ENCODE data around the gene CBX3. TPM values are rescaled to one million over a fixed set of nuclear protein-coding genes. Genes with fewer than 3 reads are reported as not detected.
"Not testable (repeated sequence)": the region's sequence is repeated elsewhere in the genome, so short reads cannot be mapped to it uniquely, and the experiment has no call there.

Gene CBX3
- polyA plus RNA-seq, 4 donors = 145 to 184 (median 179) TPM

DNA sequence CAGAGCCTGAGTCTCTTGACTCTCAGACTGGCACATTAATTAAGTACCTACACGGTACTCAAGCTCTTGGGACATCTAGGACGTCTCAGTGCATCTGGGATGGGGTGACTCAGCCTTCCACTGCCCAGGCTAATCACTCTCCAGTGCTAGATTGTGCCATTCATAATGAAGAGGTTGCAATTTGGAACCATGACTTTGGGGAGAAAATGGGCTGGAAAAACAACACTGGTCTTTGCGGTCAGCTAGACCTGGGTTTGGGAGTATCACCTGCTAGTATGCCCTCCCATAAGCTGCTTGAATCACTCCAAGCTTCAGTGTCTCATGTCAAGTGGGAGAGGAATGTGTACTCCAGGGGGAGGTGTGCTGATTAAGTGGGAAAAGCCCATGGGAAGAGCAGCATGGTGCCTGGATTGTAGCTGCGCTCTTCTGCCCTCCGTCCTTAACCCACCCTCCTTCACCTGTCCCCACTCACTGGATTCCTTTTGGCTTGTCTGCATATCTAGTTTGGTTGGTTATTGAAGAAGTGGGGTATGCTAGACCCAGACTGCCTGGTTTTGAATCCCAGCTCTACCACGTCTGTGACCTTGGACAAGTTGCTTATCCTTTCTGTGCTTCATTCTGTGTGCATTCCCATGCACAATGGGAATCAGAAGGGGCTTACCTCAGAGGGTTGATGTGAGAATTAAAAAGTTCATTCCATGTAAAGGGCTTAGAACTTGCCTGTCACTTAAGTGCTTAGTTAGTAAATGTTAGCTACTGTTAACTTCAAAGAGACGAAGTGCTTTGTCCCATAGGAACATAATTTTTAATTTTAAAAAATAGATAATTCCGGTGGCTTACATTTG lies 45.8 kb upstream of the CBX3 start:
- no peak for FAIRE-seq
- 43 to 49% (median 47%) methylated on average over 8 of the region's 8 CpGs for WGBS, 3 donors
- no peaks in the 10 kb centered on the region for H3K9me3 ChIP-seq (ENCODE audit: control insufficient read depth in 2 of 2, insufficient read depth in 1 of 2, low read depth in 1 of 2, low read length in 1 of 2)
- peaks cover 0 to 3% (median 0%) of the 10 kb centered on the region in 3 donors for H3K27me3 ChIP-seq (ENCODE audit: control insufficient read depth in 3 of 3, insufficient read depth in 3 of 3, low read length in 3 of 3)
- peak in 1 of 2 donors; percentile 20 for DNase-seq
- peaks cover 3 to 36% (median 20%) of the 10 kb centered on the region in 3 donors for H3K4me1 ChIP-seq (ENCODE audit: control insufficient read depth in 3 of 3, insufficient read depth in 2 of 3, low read depth in 1 of 3, low read length in 2 of 3)
- H3K36me3 ChIP-seq (ENCODE audit: control insufficient read depth in 3 of 3, insufficient read depth in 2 of 3, low read depth in 1 of 3, low read length in 3 of 3) = no peaks in the 10 kb centered on the region
- no peak overlapping the region for H3K4me3 ChIP-seq (ENCODE audit: low read depth in 1 of 3, low read length in 3 of 3)
- peak overlapping the region in 1 of 3 donors; percentile 62 for H3K27ac ChIP-seq (ENCODE audit: low read depth in 1 of 3, low read length in 2 of 3)

DNA sequence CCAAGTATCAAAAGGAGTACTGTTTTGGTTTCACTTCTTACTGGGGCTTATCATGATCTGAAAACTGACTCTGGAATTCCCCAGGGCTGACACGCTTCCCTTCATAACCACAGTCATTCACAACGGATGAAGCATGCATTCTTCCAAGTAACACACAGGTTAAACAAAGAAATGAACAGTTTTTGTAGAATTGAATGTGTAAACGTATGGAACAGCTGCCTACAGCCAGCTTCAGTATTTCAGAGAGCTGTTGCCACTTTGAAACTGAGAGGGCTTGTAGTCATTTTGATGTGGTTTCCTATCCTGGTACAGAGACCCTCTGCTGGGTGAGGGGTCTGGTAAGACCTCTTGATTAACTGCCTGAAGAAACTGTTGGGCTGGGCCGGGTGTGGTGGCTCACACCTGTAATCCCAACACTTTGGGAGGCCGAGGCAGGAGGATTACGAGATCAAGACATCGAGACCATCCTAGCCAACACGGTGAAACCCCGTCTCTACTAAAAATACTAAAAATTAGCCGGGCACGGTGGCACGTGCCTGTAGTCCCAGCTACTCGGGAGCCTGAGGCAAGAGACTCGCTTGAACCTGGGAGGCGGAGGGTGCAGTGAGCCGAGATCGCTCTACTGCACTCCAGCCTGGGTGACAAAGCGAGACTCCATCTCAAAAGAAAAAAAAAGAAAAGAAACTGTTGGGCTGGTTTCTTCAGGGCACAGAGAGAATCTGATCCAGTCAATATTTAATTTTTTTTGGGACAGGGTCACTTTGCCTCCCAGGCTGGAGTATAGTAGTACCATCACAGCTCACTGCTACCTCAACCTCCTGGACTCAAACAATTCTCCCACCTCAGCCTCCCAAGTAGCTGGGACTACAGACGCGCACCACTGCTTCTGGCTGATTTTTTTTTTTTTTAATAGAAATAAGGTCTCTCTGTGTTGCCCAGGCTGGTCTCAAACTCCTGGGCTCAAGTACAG lies 44.8 kb upstream of the CBX3 start:
- peaks cover 0 to 2% (median 0%) of the 10 kb centered on the region in 3 donors for H3K27me3 ChIP-seq (ENCODE audit: control insufficient read depth in 3 of 3, insufficient read depth in 3 of 3, low read length in 3 of 3)
- no peak overlapping the region for H3K4me3 ChIP-seq (ENCODE audit: low read depth in 1 of 3, low read length in 3 of 3)
- DNase-seq (peak; percentile 57 to 68), FAIRE-seq (no peak)
- H3K27ac ChIP-seq (ENCODE audit: low read depth in 1 of 3, low read length in 2 of 3) = peak overlapping the region in 2 of 3 donors; percentile 10 to 82
- no peaks in the 10 kb centered on the region for H3K36me3 ChIP-seq (ENCODE audit: control insufficient read depth in 3 of 3, insufficient read depth in 2 of 3, low read depth in 1 of 3, low read length in 3 of 3)
- H3K4me1 ChIP-seq (ENCODE audit: control insufficient read depth in 3 of 3, insufficient read depth in 2 of 3, low read depth in 1 of 3, low read length in 2 of 3) = peaks cover 3 to 34% (median 20%) of the 10 kb centered on the region in 3 donors
- H3K9me3 ChIP-seq (ENCODE audit: control insufficient read depth in 2 of 2, insufficient read depth in 1 of 2, low read depth in 1 of 2, low read length in 1 of 2) = no peaks in the 10 kb centered on the region
- 56 to 70% (median 59%) methylated on average over 20 of the region's 20 CpGs for WGBS, 3 donors

DNA sequence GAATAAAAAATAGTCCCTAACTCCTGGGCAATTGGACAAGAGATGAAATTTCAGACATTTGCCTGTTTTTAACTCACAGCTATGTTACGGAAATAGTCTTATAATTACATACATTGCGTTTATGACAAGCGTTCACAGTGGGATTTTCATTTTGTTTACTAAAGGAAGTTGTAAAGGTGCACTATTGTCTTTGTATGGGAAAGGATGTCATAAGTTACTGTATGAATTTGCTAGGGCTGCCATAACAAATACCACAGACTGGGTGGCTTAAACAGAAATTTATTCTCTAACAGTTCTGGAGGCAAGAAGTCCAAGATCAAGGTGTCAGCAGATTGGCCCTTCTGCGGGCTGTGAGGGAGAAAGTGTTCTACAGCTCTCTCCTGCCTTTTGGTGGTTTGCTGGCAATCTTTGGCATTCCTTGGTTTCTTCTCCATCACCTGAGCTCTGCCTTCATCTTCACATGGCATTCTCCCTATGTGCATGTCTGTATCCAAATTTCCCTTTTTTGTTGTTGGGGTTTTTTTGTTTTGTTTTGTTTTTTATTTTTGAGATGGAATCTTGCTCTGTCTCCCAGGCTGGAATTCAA lies 43.9 kb upstream of the CBX3 start:
- no peak for FAIRE-seq
- Histone ChIP-seq H3K27ac (ENCODE audit: low read depth in 1 of 3, low read length in 2 of 3) (no peak overlapping the region), H3K4me3 (ENCODE audit: low read depth in 1 of 3, low read length in 3 of 3) (no peak overlapping the region), H3K27me3 (ENCODE audit: control insufficient read depth in 3 of 3, insufficient read depth in 3 of 3, low read length in 3 of 3) (no peaks in the 10 kb centered on the region), H3K9me3 (ENCODE audit: control insufficient read depth in 2 of 2, insufficient read depth in 1 of 2, low read depth in 1 of 2, low read length in 1 of 2) (no peaks in the 10 kb centered on the region), H3K4me1 (ENCODE audit: control insufficient read depth in 3 of 3, insufficient read depth in 2 of 3, low read depth in 1 of 3, low read length in 2 of 3) (peaks cover 3 to 33% (median 20%) of the 10 kb centered on the region in 3 donors), H3K36me3 (ENCODE audit: control insufficient read depth in 3 of 3, insufficient read depth in 2 of 3, low read depth in 1 of 3, low read length in 3 of 3) (no peaks in the 10 kb centered on the region)
- DNase-seq = no peak
- 79 to 81% (median 81%) methylated on average over 4 of the region's 4 CpGs for WGBS, 3 donors

DNA sequence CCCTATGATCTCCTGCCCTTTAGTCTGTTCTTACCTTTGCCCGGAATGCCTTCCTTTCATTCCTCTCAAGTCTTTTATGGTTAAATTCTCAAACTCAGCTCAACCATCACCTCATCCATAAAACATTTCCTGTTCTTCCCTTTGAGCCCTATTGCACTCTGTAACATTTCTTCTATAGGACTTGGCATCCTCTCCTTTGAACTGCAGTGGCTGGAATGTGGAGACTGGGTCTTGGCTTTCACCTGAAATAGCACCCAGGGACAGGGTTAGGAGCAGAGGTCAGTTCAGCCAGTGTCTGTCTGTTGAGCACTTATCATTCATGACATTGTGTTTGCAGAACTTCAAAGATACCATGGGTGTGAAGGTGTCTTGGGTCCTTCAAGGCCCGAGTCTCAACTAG lies 42.3 kb upstream of the CBX3 start:
- FAIRE-seq = no peak
- Histone ChIP-seq H3K4me1 (ENCODE audit: control insufficient read depth in 3 of 3, insufficient read depth in 2 of 3, low read depth in 1 of 3, low read length in 2 of 3) (peaks cover 3 to 29% (median 20%) of the 10 kb centered on the region in 3 donors), H3K9me3 (ENCODE audit: control insufficient read depth in 2 of 2, insufficient read depth in 1 of 2, low read depth in 1 of 2, low read length in 1 of 2) (no peaks in the 10 kb centered on the region), H3K27ac (ENCODE audit: low read depth in 1 of 3, low read length in 2 of 3) (peak overlapping the region in 1 of 3 donors; percentile 26), H3K36me3 (ENCODE audit: control insufficient read depth in 3 of 3, insufficient read depth in 2 of 3, low read depth in 1 of 3, low read length in 3 of 3) (no peaks in the 10 kb centered on the region), H3K27me3 (ENCODE audit: control insufficient read depth in 3 of 3, insufficient read depth in 3 of 3, low read length in 3 of 3) (no peaks in the 10 kb centered on the region), H3K4me3 (ENCODE audit: low read depth in 1 of 3, low read length in 3 of 3) (no peak overlapping the region)
- WGBS, 3 donors = 17 to 65% (median 31%) methylated on average over 2 of the region's 2 CpGs
- peak; percentile 56 to 76 for DNase-seq

DNA sequence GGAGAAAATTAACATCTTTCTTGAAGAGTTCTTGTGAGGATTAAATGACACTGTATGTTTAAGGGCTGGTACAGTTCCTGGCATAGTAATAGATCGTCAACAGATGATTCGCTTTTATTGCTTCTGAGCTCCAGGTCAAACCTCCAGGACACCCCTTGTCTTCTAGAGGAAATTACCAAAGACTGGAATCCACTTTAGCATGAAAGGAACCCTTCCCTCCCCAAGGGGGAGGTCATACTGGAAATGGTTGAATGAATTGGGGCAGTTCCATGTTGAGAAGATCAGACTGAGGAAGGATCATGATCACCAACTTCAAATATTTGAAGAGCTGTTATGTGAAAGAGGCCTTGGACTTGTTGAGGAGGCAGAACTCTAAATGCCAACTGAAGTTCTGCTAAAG lies 40.6 kb upstream of the CBX3 start:
- no peak overlapping the region for H3K27ac ChIP-seq (ENCODE audit: low read depth in 1 of 3, low read length in 2 of 3)
- DNase-seq (peak in 1 of 2 donors; percentile 19), FAIRE-seq (no peak)
- no peak overlapping the region for H3K4me3 ChIP-seq (ENCODE audit: low read depth in 1 of 3, low read length in 3 of 3)
- H3K27me3 ChIP-seq (ENCODE audit: control insufficient read depth in 3 of 3, insufficient read depth in 3 of 3, low read length in 3 of 3) = no peaks in the 10 kb centered on the region
- peaks cover 3 to 26% (median 13%) of the 10 kb centered on the region in 3 donors for H3K4me1 ChIP-seq (ENCODE audit: control insufficient read depth in 3 of 3, insufficient read depth in 2 of 3, low read depth in 1 of 3, low read length in 2 of 3)
- WGBS, 3 donors = 63 to 76% (median 69%) methylated on average over 2 of the region's 2 CpGs
- no peaks in the 10 kb centered on the region for H3K36me3 ChIP-seq (ENCODE audit: control insufficient read depth in 3 of 3, insufficient read depth in 2 of 3, low read depth in 1 of 3, low read length in 3 of 3)
- H3K9me3 ChIP-seq (ENCODE audit: control insufficient read depth in 2 of 2, insufficient read depth in 1 of 2, low read depth in 1 of 2, low read length in 1 of 2) = no peaks in the 10 kb centered on the region

DNA sequence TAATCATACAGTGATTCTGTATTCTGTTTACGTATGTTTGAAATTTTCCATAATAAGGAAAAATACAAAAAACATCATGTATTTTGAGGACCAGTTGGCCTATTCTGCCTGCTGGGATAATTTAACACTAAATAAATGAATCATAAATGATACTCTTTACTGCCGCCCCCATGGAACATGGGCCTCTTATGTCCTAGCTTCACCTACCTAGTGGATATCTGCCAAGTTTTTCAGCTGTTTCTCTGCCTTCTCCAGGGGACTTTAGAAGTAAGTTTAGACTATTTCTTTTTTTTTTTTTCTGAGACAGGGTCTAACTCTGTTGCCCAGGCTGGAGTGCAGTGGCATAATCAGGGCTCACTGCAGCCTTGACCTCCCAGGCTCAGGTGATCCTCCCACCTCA lies 39.1 kb upstream of the CBX3 start:
- Histone ChIP-seq H3K9me3 (ENCODE audit: control insufficient read depth in 2 of 2, insufficient read depth in 1 of 2, low read depth in 1 of 2, low read length in 1 of 2) (no peaks in the 10 kb centered on the region), H3K36me3 (ENCODE audit: control insufficient read depth in 3 of 3, insufficient read depth in 2 of 3, low read depth in 1 of 3, low read length in 3 of 3) (no peaks in the 10 kb centered on the region), H3K4me1 (ENCODE audit: control insufficient read depth in 3 of 3, insufficient read depth in 2 of 3, low read depth in 1 of 3, low read length in 2 of 3) (peaks cover 3 to 34% (median 16%) of the 10 kb centered on the region in 3 donors), H3K27ac (ENCODE audit: low read depth in 1 of 3, low read length in 2 of 3) (no peak overlapping the region), H3K27me3 (ENCODE audit: control insufficient read depth in 3 of 3, insufficient read depth in 3 of 3, low read length in 3 of 3) (no peaks in the 10 kb centered on the region), H3K4me3 (ENCODE audit: low read depth in 1 of 3, low read length in 3 of 3) (no peak overlapping the region)
- no peak for FAIRE-seq
- no peak for DNase-seq
- WGBS, 3 donors = 51 to 72% (median 71%) methylated on average over 2 of the region's 2 CpGs

DNA sequence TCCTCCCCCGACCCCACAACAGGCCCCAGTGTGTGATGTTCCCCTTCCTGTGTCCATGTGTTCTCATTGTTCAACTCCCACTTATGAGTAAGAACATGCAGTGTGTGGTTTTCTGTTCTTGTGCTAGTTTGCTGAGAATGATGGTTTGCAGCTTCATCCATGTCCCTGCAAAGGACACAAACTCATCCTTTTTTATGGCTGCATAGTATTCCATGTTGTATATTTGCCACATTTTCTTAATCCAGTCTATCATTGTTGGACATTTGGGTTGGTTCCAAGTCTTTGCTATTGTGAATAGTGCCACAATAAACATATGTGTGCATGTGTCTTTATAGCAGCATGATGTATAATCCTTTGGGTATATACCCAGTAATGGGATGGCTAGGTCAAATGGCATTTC lies 37.7 kb upstream of the CBX3 start:
- WGBS, 3 donors = 64 to 81% (median 77%) methylated on average over 1 of the region's 1 CpG
- H3K9me3 ChIP-seq (ENCODE audit: control insufficient read depth in 2 of 2, insufficient read depth in 1 of 2, low read depth in 1 of 2, low read length in 1 of 2); DNase-seq; H3K4me3 ChIP-seq (ENCODE audit: low read depth in 1 of 3, low read length in 3 of 3); H3K27me3 ChIP-seq (ENCODE audit: control insufficient read depth in 3 of 3, insufficient read depth in 3 of 3, low read length in 3 of 3); FAIRE-seq; H3K36me3 ChIP-seq (ENCODE audit: control insufficient read depth in 3 of 3, insufficient read depth in 2 of 3, low read depth in 1 of 3, low read length in 3 of 3); H3K27ac ChIP-seq (ENCODE audit: low read depth in 1 of 3, low read length in 2 of 3): not testable (repeated sequence)
- H3K4me1 ChIP-seq (ENCODE audit: control insufficient read depth in 3 of 3, insufficient read depth in 2 of 3, low read depth in 1 of 3, low read length in 2 of 3) = peaks cover 3 to 30% (median 10%) of the 10 kb centered on the region in 3 donors

All from small intestine (tissue), 7 donors.